Measurements from ENCODE around the gene PTGES2. TPM values are rescaled to one million over a fixed set of nuclear protein-coding genes. Genes with fewer than 3 reads are reported as not detected.

PTGES2 gene
- total RNA-seq, 4 donors from 2014 or later, result 58.0 to 72.7 (median 60.5) TPM

DNA sequence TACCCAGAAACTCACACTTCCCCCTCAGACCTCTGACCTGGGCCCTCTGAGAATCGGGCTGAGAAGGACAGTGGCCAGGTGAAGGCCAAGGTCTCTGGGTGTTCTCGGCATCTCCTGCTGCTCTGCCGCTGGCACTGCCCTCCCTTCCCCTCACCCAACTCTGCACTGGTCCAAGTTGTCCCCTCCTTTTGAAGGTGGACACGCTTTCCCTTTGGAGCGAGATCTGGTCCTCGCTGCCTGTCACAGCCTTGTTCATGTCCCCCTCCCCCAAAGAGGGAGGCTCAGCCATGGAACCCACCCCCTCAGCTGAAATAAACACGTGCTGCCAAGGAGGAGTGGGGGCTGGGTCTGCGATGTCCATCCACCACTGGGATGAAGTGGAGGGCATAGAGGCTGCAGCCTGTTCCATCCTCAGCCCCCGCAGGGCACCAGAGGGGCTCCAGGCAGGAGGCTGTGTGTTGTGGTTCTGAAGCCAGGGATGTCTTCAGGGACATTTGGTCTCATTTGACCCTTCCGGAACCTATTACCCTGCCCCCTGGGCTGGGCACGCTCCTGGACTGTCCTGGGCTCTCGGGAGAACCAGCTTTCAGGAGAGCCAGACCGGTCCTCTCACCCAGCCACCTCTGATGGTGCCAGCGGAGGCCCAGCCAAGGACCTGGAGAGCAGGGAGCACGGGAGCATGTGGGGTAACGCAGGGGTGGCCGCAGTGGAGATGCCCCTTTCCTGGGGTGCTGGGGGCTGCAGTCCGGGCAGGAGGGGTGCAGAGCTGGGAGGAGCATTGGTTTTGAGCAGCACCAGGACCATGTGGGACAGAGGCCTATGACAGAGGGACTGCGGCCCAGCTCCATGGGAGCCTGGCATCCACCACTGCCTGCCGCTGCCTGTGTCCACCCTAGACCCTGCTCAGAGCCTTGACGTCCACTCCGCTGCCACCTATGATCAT lies 17.0 kb upstream of the PTGES2 start:
- WGBS, result 88% methylated on average over 18 of the region's 22 CpGs
- no peak overlapping the region for H3K27ac ChIP-seq (replicated peaks in 1 of 4)

GRCh38 chr9:128143525-128144238 lies 16.2 kb upstream of the PTGES2 start:
- Histone ChIP-seq H3K9me3 (no peaks in the 10 kb centered on the region), H3K27ac (replicated peaks in 1 of 4) (no peak overlapping the region), H3K27me3 (no peaks in the 10 kb centered on the region), H3K4me3 (no peak overlapping the region), H3K36me3 (no peaks in the 10 kb centered on the region), H3K4me1 (peaks cover 0 to 4% (median 3%) of the 10 kb centered on the region in 4 donors)
- no peak for TF ChIP-seq POLR2AphosphoS5 (IDR thresholded peaks at IDR 0.05)
- intact Hi-C loops (cut with DNase I), result no loop called here
- DNase-seq (ENCODE audit: extremely low spot score), result no peak
- 73% methylated on average over 7 of the region's 8 CpGs for WGBS

More for the DNA sequence above, 17.0 kb upstream of the PTGES2 start:
- no peak overlapping the region for H3K4me3 ChIP-seq
- peaks cover 4 to 10% (median 7%) of the 10 kb centered on the region in 4 donors for H3K4me1 ChIP-seq
- H3K27me3 ChIP-seq, result no peaks in the 10 kb centered on the region
- intact Hi-C loops (cut with DNase I), result no loop called here
- TF ChIP-seq, protein P1, sequence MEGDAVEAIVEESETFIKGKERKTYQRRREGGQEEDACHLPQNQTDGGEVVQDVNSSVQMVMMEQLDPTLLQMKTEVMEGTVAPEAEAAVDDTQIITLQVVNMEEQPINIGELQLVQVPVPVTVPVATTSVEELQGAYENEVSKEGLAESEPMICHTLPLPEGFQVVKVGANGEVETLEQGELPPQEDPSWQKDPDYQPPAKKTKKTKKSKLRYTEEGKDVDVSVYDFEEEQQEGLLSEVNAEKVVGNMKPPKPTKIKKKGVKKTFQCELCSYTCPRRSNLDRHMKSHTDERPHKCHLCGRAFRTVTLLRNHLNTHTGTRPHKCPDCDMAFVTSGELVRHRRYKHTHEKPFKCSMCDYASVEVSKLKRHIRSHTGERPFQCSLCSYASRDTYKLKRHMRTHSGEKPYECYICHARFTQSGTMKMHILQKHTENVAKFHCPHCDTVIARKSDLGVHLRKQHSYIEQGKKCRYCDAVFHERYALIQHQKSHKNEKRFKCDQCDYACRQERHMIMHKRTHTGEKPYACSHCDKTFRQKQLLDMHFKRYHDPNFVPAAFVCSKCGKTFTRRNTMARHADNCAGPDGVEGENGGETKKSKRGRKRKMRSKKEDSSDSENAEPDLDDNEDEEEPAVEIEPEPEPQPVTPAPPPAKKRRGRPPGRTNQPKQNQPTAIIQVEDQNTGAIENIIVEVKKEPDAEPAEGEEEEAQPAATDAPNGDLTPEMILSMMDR (IDR thresholded peaks at IDR 0.05), result no peak
- TF ChIP-seq POLR2A (IDR thresholded peaks at IDR 0.05; ENCODE audit: low read depth) (no peak), EP300 (IDR thresholded peaks at IDR 0.05) (no peak), POLR2AphosphoS5 (IDR thresholded peaks at IDR 0.05) (no peak)
- DNase-seq (ENCODE audit: extremely low spot score), result no peak
- H3K9me3 ChIP-seq, result no peaks in the 10 kb centered on the region
- no peaks in the 10 kb centered on the region for H3K36me3 ChIP-seq

- TF ChIP-seq POLR2AphosphoS5 (IDR thresholded peaks at IDR 0.05) (no peak), POLR2A (IDR thresholded peaks at IDR 0.05; ENCODE audit: low read depth) (no peak), EP300 (IDR thresholded peaks at IDR 0.05) (no peak)
- TF ChIP-seq, protein P1 (IDR thresholded peaks at IDR 0.05), result no peak
- no peak overlapping the region for H3K27ac ChIP-seq (replicated peaks in 1 of 4)
- H3K4me3 ChIP-seq, result no peak overlapping the region
- no peaks in the 10 kb centered on the region for H3K9me3 ChIP-seq
- H3K36me3 ChIP-seq, result no peaks in the 10 kb centered on the region
- no peaks in the 10 kb centered on the region for H3K4me1 ChIP-seq
- WGBS, result 93% methylated on average over 2 of the region's 2 CpGs
- intact Hi-C loops (cut with DNase I), result no loop called here
- no peak for DNase-seq (ENCODE audit: extremely low spot score)
- no peaks in the 10 kb centered on the region for H3K27me3 ChIP-seq
Measured at GRCh38 chr9:128142596-128142995, 15.1 kb upstream of the PTGES2 start.

DNA sequence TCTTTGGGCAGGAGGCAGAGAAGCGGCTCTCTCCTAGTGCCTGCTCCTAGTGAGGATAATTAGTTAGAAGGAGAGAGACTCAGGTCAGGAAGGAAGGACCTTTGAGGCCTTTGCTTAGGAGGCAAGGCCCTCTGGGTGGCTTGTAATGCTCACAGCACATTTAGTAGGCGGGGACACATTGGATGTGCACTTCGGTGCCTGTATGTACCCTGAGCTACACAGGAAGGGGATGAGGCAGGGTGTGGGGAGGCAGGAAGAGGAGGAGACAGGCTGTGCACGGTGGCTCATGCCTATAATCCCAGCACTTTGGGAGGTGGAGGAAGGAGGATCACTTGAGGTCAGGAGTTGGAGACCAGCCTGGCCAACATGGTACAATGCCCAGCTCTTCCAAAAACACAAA lies 14.5 kb upstream of the PTGES2 start:
- WGBS, result 80% methylated on average over 4 of the region's 4 CpGs
- H3K36me3 ChIP-seq, result no peaks in the 10 kb centered on the region
- no peak overlapping the region for H3K27ac ChIP-seq (replicated peaks in 1 of 4)
- intact Hi-C loops (cut with DNase I), result no loop called here
- H3K9me3 ChIP-seq, result no peaks in the 10 kb centered on the region
- no peaks in the 10 kb centered on the region for H3K4me1 ChIP-seq
- no peaks in the 10 kb centered on the region for H3K27me3 ChIP-seq
- no peak for DNase-seq (ENCODE audit: extremely low spot score)
- no peak overlapping the region for H3K4me3 ChIP-seq
- TF ChIP-seq, protein P1 (IDR thresholded peaks at IDR 0.05), result no peak
- TF ChIP-seq POLR2A (IDR thresholded peaks at IDR 0.05; ENCODE audit: low read depth), result no peak
- TF ChIP-seq EP300 (IDR thresholded peaks at IDR 0.05), result no peak
- TF ChIP-seq POLR2AphosphoS5 (IDR thresholded peaks at IDR 0.05), result no peak

- H3K4me1 ChIP-seq, result no peaks in the 10 kb centered on the region
- WGBS, result 94% methylated on average over 3 of the region's 3 CpGs
- no peaks in the 10 kb centered on the region for H3K27me3 ChIP-seq
- H3K27ac ChIP-seq (replicated peaks in 1 of 4), result no peak overlapping the region
- intact Hi-C loops (cut with DNase I), result no loop called here
- no peaks in the 10 kb centered on the region for H3K36me3 ChIP-seq
- H3K4me3 ChIP-seq, result no peak overlapping the region
- H3K9me3 ChIP-seq, result no peaks in the 10 kb centered on the region
- TF ChIP-seq, protein P1 (IDR thresholded peaks at IDR 0.05), result no peak
- no peak for TF ChIP-seq POLR2A (IDR thresholded peaks at IDR 0.05; ENCODE audit: low read depth)
- DNase-seq (ENCODE audit: extremely low spot score), result no peak
Measured at GRCh38 chr9:128141604-128142003, 14.1 kb upstream of the PTGES2 start.
